HG02623 (cell line): ENCODE data around the gene KIAA1191.
"Not testable (repeated sequence)": the region's sequence is repeated elsewhere in the genome, so short reads cannot be mapped to it uniquely, and the experiment has no call there.

ENCODE experiments used
- ATAC-seq: cut with Tn5 transposase; IDR thresholded peaks from one replicate; pipeline ENCODE4 v1.9.1; 2021; ENCODE audit warnings: moderate library complexity; ENCODE audit not compliant: unreplicated experiment

KIAA1191 gene, protein sequence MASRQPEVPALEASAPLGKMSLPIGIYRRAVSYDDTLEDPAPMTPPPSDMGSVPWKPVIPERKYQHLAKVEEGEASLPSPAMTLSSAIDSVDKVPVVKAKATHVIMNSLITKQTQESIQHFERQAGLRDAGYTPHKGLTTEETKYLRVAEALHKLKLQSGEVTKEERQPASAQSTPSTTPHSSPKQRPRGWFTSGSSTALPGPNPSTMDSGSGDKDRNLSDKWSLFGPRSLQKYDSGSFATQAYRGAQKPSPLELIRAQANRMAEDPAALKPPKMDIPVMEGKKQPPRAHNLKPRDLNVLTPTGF

DNA sequence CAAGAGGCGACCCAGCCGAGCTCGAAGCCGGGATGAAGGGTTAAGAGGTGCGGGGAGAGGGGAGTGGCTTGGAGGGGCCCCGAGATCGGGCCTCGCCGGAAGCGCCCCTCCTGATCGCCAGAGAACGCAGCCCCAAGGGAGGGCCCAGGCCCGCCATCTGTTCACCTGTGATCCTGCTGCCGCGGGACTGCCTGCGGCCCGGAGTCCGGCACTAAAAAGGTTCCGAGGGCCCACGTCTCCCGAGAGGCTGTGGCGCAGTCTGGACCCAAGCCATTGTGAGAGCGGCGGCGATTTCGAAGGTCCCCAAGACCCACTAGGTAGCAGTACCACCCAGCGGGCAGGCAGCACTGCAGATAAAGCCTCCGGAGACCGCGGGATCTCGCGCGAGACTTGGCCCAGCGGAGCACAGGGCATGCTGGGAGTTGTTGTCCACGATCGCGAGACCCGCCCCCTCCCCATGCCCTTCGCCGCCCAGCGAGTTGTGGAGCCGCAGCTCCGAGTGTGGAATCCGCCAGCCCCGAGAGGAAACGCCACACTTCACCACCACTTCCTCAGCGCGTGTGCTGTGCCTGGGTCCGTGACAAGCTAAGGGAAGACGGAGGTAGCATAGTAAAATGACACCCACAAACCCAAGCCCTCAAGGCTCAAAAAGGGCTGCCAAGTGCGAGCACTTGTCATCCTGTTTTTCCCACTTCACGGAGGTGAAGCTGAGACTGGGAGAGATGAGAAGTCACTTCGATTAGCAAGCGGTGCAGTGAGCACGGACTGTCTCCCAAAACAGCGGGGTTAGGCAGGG is at the start of gene KIAA1191:
KIAA1191 (minus strand) TSS at position 328 of the 796 bp plus-strand sequence. CDS start 2,256 bp downstream, outside the sequence.
- peak; percentile 87 for ATAC-seq

DNA sequence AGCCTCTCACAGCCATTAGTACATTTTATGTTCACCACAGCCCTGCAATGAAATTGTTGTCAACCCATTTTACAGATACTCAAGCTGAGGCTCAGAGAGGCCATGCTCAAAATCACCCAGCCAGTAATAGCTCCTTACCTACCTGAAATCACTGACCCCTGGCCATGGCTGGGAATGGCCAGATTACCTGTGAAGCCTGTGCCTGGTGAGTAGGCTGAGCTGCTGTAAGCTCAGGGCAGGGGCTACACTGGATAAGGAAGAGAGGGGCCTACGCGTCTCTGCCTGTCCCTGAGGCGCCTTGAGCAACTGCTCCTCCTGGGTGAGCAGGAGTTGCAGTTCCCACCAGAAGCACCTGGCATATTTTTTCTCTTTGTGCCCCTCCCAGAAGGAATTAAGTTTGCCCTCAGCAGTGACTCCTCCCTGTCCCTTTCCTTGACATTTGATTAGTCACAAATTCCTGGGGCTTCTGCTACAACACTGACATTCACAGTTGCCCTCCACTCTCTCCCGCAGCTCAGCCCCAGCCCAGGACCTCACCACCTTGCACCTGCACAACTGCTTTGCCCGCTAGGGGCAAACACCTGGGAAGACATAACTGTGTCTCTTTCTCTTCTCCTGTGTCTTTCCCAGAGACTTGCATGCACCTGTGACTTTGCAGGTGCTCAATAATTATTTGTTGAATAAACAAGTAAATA is 49.1 kb upstream of the KIAA1191 start:
- ATAC-seq: no peak

DNA sequence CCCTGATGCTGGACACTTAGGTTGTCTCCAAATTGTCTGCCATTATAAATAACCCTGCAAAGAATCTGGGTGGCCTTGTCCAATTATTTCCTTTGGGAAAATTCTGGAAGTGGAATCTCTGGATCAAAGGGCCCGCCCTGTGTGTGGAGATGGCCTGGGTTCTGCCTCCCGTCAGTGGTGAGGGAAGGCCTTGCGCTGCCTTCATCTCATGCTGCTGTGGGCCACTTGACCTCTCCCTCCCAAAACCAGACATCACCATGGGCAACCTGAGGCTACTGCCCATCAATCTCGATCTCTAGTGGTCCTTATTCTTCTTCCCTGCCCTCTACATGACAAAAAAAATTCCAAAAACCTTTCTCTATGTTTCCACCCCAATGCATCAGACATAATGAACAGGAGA is 48.2 kb upstream of the KIAA1191 start:
- no peak for ATAC-seq

DNA sequence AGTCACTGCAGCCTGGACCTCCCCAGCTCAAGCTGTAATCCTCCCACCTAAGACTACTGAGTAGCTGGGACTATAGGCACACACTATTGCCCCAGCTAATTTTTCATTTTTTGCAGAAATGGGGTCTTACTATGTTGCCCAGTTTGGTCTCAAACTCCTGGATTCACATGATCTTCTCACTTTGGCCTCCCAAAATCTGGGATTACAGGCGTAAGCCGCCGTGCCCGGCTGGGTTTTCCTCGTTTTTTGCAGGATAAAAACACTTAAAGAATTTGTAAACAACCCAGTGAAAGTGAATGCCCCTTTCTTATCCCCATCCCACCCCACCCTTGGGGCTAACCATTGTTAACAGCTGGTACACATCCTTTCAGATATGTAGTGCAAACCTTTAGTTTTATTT is 47.0 kb upstream of the KIAA1191 start:
- ATAC-seq: no peak

DNA sequence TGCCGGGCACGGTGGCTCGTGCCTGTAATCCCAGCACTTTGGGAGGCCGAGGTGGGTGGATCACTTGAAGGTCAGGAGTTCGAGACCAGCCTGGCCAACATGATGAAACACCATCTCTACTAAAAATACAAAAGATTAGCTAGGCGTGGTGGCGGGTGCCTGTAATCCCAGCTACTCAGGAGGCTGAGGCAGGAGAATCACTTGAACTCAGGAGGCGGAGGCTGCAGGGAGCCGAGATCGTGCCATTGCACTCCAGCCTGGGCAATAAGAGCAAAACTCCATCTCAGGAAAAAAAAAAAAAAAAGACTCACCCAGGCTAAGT is 46.6 kb upstream of the KIAA1191 start:
- not testable (repeated sequence) for ATAC-seq

DNA sequence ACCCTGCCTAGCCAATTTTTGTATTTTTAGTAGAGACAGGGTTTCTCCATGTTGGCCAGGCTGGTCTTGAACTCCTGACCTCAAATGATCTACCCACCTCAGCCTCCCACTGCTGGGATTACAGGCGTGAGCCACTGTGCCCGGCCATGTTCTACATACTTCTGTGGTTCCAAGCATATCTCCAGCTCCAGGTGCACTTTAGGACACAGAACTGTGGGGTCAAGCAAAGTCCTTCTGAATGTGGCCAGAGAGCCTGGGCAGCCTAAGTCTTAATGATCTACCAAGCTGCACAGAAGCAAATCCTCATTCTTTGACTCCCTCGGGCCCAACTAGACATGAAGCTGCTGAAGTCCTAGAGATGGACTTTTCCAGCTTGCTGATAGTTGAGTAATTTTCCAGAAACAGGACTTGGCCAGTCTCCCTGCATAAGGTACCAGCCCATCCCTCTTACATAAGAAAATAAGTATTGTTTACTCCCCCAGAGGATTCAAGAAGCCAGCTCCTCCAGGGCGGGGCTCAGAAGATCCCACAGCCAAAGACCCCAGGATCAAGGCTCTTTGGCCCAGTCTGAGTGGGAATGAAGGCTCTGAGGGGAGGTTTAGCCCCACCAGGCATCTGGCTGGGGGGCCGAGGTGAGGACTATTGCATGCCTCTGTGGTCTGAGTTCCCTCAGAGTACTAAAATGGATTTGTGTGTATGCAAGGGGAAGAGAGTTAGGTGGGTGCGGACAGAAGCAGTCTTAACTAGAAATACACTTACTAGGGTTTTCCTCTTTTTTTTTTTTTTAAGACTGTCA is 46.1 kb upstream of the KIAA1191 start:
- ATAC-seq: no peak

DNA sequence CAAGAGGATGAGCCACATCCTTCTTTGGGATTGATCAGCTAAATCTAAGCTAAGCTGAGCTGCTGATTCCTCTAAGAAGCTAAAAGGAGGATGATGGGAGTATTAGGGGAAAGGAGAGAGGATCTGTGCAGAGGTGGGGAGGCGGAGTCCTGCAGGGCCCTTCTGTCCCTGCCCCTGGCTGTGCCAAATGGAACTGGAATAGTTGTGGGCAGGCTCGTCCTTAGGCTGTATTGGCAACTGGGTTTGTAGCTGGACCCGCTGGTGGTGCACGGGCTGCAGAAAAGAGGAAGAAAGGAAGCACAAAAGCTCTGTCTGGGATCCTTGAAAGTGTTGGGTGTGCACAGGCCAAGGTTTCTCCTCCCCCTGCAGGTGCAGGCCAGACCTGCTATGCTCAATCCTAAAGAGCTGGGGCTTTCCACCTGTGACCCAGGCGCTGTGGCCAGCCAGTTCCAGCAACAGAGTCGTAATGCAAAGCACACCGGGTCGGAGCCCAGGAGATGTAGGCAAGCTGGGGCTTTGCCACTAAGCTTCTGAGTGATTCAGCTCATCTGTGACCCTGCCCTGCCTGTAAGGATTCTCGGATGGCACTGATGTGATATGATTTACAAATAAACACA is 45.0 kb upstream of the KIAA1191 start:
- no peak for ATAC-seq

DNA sequence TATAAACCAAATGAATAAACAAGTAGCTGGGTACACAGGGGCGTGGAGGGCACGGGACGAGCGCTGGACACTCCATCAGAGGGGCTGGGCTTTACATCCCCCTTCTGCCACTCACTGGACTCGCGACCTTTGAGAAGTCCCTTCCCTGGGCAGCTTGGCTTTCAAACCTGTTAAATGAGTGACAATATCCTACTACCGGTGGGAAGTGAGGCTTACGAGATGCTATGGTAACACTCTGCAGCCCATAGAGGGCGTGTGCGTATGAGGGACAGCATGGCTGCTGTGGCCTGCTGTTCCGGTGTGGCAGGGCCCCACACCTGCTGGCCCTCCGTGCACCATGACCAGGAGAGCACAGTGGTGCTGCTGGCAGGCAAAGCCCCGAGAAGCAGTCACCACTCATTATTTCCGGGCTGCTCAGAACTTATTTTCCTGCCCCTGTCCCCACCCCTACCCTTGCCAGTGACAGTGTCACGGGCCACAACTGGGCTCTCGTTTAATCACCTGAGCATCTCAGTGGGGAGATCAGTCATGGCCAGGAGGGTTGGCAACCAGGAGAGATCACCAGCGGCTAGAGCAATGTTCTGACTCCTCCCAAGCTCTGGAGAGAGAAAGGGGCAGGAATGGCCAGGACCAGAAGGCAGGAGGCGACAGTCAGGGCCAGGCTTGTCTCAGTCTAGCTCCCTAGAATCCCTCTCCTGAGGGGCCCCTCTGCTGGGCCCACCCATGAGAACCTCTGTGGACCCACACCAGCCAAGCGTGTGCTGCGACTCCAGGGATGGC is 44.3 kb upstream of the KIAA1191 start:
- ATAC-seq: no peak

DNA sequence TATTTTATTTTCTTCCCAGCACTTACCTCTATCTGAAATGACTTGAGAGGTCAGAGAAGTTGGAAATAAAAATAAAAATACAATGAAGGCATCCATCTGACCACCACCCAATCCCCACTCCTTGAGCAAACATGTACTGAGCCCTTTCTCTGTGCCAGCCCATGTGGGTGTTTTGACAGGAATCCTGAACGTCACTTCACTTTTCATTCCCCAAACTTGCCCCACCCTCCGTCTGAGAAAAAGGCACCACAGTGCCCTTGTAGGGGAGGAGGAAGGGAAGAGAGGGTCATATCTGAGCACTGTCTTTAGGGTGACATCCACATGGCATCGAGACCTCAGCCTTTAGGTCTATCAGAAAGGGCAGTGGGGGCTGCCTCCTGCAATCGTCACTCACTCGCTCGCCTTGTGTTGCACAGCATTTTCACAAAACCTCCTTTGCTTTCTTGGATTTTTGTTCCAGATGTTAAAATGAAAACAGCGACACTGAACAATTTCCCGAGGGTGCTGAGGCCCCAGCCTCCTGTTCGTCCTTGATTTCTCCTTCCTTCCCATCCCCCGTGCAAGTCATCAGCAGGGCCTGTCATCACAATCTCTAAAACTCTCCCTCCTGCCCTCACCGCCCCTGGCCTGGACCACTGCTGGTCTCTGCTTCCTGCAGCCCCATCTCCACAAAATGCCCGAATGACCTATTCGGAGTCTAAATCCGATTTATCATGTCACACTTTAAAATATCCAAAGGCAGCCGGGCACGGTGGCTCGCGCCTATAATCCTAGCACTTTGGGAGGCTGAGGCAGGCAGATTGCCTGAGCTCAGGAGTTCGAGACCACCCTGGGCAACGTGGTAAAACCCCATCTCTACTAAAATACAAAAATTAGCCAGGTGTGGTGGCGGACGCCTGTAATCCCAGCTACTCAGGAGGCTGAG is 40.0 kb upstream of the KIAA1191 start:
- no peak for ATAC-seq

DNA sequence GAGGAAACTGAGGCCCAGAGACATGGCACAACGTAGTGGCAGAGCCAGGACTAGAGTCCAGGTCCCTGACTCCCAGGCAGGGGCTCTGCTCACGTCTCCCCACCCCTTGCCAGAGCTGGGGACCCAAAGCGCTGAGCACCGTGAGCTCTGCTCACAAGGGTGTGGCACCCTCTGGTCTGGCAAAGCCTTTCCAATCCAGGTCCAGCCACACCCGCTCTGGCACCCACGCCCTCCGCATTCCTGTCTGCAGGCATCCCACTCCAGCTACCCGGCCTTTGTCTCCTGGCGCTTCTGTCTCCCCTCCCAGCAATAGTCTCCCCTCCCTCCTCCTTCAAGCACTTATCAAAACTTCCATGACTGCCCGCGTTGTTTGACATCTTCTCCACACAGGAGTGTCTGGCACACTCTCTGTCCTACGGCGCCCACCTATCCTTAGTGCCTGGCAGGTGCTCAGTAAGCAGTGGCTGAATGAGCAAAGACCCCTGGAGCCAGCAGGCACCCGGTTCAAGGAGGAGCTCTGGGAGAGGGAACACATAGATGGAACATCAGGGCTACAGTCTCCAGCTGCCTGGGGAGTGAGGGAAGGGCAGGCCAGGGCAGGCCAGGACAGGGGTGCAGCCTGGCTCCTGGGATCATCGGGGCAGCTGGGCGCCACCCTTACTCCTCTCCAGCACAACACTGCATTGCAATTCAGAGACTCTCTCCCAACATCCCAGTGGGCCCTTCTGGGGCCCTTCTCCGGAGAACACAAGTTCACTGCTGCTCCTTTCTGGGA is 39.0 kb upstream of the KIAA1191 start:
- ATAC-seq: no peak

DNA sequence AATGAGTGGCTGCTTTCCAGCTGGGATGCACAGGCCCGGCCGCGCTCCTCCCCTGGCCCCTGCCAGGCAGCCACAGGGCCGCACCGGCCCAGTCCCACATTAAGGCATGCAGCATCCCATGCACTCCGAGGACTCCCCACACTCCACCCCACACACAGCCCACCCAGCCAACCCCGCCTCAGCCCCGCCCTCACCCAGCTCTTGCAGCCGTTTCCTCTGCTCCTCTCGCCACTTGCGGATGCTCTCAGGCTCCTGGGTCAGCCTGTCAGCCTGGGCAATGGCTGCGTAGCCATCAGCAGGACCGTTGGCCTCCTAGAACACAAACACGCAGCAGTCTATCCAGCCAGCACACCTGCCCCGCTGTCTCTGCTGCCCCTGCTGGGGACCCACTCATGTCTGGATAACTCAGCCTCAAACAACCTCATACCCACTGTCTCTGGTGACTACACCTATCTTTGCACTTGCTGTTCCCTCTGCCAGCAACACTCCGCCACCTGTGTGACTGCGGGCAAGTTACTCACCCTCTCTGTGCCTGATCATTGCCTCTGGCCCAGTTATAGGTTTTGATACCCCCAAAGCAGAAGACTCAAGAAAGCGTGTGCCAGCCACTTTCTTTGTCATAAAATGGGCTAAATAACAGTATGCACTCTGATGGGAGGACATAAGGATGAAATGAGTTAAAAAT is 36.3 kb upstream of the KIAA1191 start:
- ATAC-seq: no peak

DNA sequence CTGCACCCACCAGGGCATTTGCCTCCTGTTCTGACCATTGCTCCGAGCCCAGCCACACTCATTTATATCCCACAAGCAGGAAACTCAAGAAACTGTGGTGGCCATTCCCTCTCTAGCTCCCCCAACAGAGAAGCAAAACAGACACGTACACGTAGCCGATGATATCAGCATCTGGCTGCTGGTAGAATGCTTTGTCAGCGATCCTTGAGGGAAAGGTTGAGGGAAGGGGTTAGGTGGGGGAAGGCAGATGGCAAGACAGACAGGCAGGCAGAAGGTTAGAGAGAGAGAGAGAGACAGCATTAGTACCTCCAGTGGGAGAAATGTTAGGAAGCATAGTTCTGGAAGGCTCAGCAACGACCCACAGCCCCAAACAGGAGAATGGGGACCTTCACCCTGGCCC is 34.8 kb upstream of the KIAA1191 start:
- ATAC-seq: no peak

DNA sequence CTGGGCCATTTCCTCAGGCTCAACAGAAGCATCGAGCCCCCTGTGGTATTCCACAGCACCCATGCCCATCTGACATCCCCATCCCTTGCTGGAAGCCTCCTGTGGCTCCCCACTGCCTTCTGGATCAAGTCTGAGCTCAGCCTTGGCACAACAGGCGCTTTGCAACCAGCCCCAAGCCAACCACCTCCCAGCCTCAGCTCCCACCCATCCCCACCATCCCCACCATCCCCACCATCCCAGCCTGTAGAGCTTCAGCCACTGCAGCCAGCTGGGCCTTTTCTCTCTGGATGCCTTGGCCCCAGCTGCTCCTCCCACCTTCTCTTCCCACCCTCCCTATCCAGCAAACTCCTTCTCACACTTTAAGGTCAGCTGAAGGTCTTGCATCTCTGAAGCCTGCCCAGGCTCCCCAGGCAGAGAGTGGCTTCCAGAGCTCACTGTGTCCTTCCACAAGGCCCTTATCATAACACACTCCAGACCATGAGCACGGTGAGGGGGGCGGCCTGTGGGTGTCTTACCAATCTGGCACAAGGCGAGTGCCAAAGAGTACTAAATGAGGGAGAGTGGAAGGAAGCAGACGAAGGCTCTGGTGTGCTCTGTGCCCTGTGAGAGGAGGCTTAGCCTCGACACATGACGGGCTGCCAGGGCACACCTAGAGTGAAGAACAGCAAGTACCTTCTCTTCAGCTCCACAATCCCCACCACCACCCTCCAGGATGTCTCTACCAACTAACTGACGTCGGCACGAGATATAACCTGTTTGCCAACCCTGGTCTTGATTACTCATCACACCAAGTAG is 33.5 kb upstream of the KIAA1191 start:
- ATAC-seq: no peak

DNA sequence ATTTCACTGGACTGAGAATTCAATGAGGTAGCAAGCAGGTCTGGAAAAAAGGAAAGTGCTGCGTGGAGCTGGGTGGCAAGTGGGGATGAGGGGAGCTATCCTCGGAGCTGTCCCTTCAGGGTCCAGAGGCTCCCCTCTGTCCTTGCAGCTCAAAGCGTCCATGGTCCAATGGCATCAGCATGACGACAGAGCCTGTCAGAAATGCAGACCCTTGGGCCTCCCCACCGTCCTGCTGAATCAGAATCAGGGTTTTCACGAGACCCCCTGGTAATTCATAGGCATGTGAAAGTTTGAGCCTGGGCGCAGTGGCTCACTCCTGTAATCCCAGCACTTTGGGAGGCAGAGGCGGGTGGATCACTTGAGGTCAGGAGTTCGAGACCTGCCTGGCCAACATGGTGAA is 32.5 kb upstream of the KIAA1191 start:
- ATAC-seq: no peak

DNA sequence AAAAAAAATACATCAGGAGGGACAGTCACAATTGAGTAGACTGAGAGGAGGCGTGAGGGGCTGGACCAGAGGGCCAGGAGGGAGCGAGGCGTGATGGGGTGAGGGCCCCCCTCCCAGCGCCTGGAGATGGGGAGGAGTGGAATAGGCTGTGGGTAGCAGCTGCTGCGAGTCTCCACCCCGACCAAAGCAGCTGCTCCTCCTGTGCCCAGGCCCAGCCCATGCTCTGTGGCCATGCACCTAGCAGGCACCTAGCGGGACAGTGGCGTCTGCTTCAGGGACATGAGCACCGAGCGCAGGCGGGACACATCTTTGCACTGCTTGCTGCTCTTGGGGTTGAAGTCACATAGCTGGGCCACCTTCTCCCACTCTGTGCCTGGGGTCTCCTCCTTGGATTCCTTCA is 31.0 kb upstream of the KIAA1191 start:
- no peak for ATAC-seq

DNA sequence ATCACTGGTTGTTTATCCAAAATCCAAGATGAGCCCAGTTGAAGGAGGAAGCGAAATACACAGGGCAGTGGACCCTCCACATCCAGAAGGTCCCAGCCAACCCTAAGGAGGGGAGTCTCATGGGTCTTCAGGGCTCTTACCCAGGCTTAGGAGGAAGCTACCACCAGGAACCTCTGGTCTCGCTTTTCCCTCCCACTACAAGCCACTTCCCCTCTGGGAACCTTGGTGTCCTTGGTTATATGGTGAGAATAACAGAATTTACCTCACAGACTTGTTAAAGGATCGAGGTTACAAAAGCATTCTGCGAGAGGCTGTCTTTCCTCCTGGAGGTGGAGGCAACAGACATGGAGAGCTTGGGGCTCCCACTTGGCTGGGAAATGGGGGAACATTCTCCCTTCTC is 30.4 kb upstream of the KIAA1191 start:
- ATAC-seq: no peak

DNA sequence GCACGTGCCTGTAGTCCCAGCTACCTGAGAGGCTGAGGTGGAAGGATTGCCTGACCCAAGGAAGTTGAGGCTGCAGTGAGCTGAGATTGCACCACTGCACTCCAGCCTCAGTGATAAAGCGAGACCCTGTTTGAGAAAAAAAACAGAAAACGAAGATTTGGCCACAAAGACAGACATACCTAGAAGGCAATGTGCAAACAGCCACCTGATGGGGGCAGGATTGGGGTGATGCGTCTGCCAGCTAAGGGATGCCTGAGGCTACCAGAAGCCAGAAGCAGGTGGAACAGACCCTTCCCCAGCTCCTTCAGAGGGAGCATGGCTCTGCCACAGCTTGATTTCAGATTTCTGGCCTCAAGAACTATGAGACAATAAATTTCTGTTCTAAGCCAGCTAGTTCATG is 29.9 kb upstream of the KIAA1191 start:
- ATAC-seq: no peak
